Calu3 (cell line): Measurements from ENCODE around the gene DLGAP4. TPM values are rescaled to one million over a fixed set of nuclear protein-coding genes. Genes with fewer than 3 reads are reported as not detected.

Source experiments
- BruUV-seq: library from RNA; stranded (reverse); fragments of 400-500 nt; replicated peaks from 2 replicates; lab custom pipeline; 2021; lab: Mats Ljungman, UMichigan
- CTCF ChIA-PET: fragments of 300-600 bp; sonication (Branson Sonifier 250); formaldehyde crosslinking; loops from one replicate; lab custom pipeline; 2022; ENCODE audit warnings: antibody characterized with exemption; lab: Charles Lee
- DNase-seq: peaks from one replicate; pipeline ENCODE4 v3.0.0; 2022
- H3K27ac Mint-ChIP-seq: one replicate; pipeline ENCODE4 v1.8.0; 2022; ENCODE audit warnings: mixed read lengths; ENCODE audit not compliant: unreplicated experiment
- H3K27me3 Mint-ChIP-seq: one replicate; pipeline ENCODE4 v1.8.0; 2022; ENCODE audit warnings: mixed read lengths; ENCODE audit not compliant: unreplicated experiment
- H3K36me3 Mint-ChIP-seq: one replicate; pipeline ENCODE4 v1.8.0; 2022; ENCODE audit warnings: mild to moderate bottlenecking, moderate library complexity, mixed read lengths; ENCODE audit not compliant: insufficient read depth, unreplicated experiment
- H3K4me1 Mint-ChIP-seq: one replicate; pipeline ENCODE4 v1.8.0; 2022; ENCODE audit warnings: mild to moderate bottlenecking, low read depth, mixed read lengths; ENCODE audit not compliant: unreplicated experiment
- H3K4me3 Mint-ChIP-seq: one replicate; pipeline ENCODE4 v1.8.0; 2022; ENCODE audit warnings: mild to moderate bottlenecking, low read depth, moderate library complexity, mixed read lengths; ENCODE audit not compliant: unreplicated experiment
- H3K9me3 Mint-ChIP-seq: one replicate; pipeline ENCODE4 v1.8.0; 2022; ENCODE audit warnings: low read depth, mixed read lengths; ENCODE audit not compliant: unreplicated experiment
- intact Hi-C: fragments of 100-400 bp; cut with micrococcal nuclease; formaldehyde crosslinking; loops from one replicate; pipeline ENCODE4 v1.10.0; 2022; ENCODE audit not compliant: unreplicated experiment
- total RNA-seq: library from RNA; stranded (reverse); gene quantifications from 2 replicates; pipeline ENCODE4 v1.2.3, GENCODE V29; 2022
- TF ChIP-seq, protein P1 (sequence below): fragments of 200-600 bp; IDR thresholded peaks from one replicate; pipeline ENCODE4 v1.8.0; 2022; ENCODE audit warnings: antibody characterized with exemption; ENCODE audit not compliant: unreplicated experiment

The DLGAP4 gene
- total RNA-seq, 1 experiment from 2014 or later: 66.4 TPM

DNA sequence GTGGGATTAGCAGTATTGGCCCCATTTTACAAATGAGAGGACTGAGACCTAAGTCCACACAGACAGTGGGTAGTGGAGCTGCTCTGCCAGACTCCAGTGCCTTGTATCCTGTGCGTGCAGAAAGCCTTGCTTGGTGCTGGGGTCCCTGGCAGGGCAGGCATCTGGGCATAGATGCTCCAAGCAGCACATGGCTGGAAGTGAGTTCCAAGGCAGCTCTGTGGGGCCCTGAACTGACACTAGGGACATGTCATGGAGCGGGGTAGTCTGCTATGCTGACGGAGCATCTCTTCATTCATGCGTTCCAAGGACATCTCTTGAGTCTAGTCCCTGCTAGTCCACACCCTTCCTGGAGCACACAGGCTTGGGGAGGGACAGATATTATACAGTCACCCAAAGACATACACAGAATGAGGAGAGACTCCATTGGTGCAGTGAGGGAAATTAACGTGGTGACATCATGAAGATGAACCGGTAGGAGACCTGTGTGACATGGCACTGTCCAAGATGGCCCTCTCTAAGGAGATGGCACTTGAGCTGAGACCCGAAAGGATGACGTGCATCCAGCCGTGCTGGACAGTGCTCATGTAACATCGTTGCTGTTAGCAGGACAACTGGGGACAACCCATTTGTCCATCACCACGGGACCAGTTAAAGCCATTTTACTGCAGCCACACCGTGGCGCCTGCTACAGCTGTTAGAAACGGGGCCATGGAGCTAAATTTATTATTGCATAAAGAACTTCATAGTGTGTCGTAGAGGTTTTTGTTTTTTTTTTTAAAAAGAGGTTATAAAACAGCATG, 65.1 kb downstream of the DLGAP4 start:
- no peaks in the 10 kb centered on the region for H3K36me3 Mint-ChIP-seq
- H3K9me3 Mint-ChIP-seq: no peaks in the 10 kb centered on the region
- peaks cover 100% of the 10 kb centered on the region for H3K27me3 Mint-ChIP-seq
- CTCF ChIA-PET: interaction anchor here (0.6 kb wide), 1 partner anchor 197 kb away, joined by 4 read pairs; no protein-coding TSS in a partner anchor
- TF ChIP-seq, protein P1, sequence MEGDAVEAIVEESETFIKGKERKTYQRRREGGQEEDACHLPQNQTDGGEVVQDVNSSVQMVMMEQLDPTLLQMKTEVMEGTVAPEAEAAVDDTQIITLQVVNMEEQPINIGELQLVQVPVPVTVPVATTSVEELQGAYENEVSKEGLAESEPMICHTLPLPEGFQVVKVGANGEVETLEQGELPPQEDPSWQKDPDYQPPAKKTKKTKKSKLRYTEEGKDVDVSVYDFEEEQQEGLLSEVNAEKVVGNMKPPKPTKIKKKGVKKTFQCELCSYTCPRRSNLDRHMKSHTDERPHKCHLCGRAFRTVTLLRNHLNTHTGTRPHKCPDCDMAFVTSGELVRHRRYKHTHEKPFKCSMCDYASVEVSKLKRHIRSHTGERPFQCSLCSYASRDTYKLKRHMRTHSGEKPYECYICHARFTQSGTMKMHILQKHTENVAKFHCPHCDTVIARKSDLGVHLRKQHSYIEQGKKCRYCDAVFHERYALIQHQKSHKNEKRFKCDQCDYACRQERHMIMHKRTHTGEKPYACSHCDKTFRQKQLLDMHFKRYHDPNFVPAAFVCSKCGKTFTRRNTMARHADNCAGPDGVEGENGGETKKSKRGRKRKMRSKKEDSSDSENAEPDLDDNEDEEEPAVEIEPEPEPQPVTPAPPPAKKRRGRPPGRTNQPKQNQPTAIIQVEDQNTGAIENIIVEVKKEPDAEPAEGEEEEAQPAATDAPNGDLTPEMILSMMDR: no peak
- no peak overlapping the region for H3K27ac Mint-ChIP-seq
- no TSS peak for BruUV-seq
- DNase-seq: no peak
- intact Hi-C loops: loop anchor here (10.0 kb wide), 1 partner anchor 56 kb away; no protein-coding TSS in a partner anchor
- H3K4me3 Mint-ChIP-seq: no peak overlapping the region
- no peaks in the 10 kb centered on the region for H3K4me1 Mint-ChIP-seq

DNA sequence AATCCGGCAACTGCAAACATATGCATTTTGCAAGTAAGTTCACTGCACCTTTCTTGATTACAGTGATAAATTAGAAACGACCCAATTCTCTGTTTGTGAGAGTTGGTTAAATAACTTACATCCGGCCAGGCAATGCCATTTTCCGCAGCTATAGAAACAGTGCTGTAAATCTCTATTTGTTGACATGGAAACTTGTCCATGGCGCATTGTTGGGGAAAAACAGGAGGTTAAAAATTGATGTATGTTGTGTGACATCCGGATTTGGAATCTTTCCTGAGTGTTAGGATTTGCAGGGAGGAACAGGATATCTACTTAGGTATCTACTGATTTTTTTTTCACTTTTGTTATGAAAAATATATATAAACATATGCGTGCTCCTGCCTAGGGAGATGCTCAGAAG, 66.5 kb downstream of the DLGAP4 start:
- DNase-seq: no peak
- no peak overlapping the region for H3K27ac Mint-ChIP-seq
- no peaks in the 10 kb centered on the region for H3K4me1 Mint-ChIP-seq
- TF ChIP-seq, protein P1: no peak
- no TSS peak for BruUV-seq
- no peak overlapping the region for H3K4me3 Mint-ChIP-seq
- CTCF ChIA-PET: interaction anchor here (0.7 kb wide), 1 partner anchor 27 kb away, joined by 3 read pairs; no protein-coding TSS in a partner anchor
- H3K27me3 Mint-ChIP-seq: peaks cover 100% of the 10 kb centered on the region
- H3K36me3 Mint-ChIP-seq: no peaks in the 10 kb centered on the region
- H3K9me3 Mint-ChIP-seq: no peaks in the 10 kb centered on the region
- intact Hi-C loops: loop anchor here (10.0 kb wide), 1 partner anchor 58 kb away; no protein-coding TSS in a partner anchor

DNA sequence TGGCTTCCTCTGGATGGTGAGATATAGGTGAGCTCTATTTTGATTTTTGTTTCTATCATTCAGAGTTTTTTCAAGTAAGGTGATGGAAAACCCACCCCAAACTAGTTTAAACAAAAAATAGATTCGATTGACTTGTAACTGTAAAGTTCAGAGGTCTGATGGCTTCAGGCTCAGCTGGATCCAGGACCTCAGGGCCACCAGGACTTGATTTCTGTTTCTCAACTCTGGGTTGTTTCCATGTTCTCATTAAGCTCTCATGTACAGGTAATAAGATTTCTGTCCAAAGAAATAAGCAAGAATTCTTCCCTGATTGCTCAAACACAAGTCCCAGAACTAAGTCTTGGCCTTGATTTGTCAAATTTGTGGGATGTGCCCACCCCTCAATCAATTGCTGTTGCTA, 67.0 kb downstream of the DLGAP4 start:
- no peak overlapping the region for H3K4me3 Mint-ChIP-seq
- TF ChIP-seq, protein P1: no peak
- H3K4me1 Mint-ChIP-seq: no peaks in the 10 kb centered on the region
- DNase-seq: no peak
- intact Hi-C loops: loop anchor here (10.0 kb wide), 1 partner anchor 58 kb away; no protein-coding TSS in a partner anchor
- H3K27ac Mint-ChIP-seq: no peak overlapping the region
- H3K9me3 Mint-ChIP-seq: no peaks in the 10 kb centered on the region
- BruUV-seq: no TSS peak
- CTCF ChIA-PET: interaction anchor here (0.7 kb wide), 1 partner anchor 27 kb away, joined by 3 read pairs; no protein-coding TSS in a partner anchor
- no peaks in the 10 kb centered on the region for H3K36me3 Mint-ChIP-seq
- H3K27me3 Mint-ChIP-seq: peaks cover 100% of the 10 kb centered on the region

DNA sequence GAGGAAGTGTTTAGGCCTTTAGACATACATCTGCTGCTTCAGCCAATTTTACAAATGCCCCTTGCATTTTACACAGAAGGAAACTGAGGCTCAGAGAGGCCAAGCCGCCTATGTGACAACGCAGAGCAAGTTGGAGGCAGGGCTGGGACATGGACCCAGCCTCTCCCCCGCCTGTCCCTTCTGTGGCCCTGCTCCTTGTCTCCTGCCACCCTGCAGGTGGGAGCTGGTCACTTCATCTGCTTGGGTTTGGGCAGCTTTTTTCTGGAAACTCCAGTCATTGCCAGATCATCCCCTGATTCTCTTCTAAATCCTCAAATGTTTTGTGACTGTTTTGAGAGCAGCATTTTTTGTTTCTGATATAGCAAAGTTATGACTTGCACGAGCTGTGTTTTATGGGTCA, 68.9 kb downstream of the DLGAP4 start:
- CTCF ChIA-PET: no interaction called here
- no peak for DNase-seq
- H3K27ac Mint-ChIP-seq: no peak overlapping the region
- no peaks in the 10 kb centered on the region for H3K9me3 Mint-ChIP-seq
- H3K27me3 Mint-ChIP-seq: peaks cover 100% of the 10 kb centered on the region
- no TSS peak for BruUV-seq
- H3K4me1 Mint-ChIP-seq: no peaks in the 10 kb centered on the region
- no peak overlapping the region for H3K4me3 Mint-ChIP-seq
- TF ChIP-seq, protein P1: no peak
- no peaks in the 10 kb centered on the region for H3K36me3 Mint-ChIP-seq
- intact Hi-C loops: loop anchor here (10.0 kb wide), 1 partner anchor 60 kb away; no protein-coding TSS in a partner anchor
